ENCODE results near the gene ZER1.
"Not testable (repeated sequence)": the region's sequence is repeated elsewhere in the genome, so short reads cannot be mapped to it uniquely, and the experiment has no call there.

Gene ZER1

GRCh38 chr9:128702949-128703615 is 68.6 kb downstream of the ZER1 start:
- CTCF ChIA-PET, result interaction anchor here (0.6 to 2.9 kb wide), 9 partner anchors 9 to 178 kb away, joined by 3 to 11 read pairs (median 3); partner anchors contain the start of genes KYAT1 and SET
- TF ChIP-seq, protein P1, sequence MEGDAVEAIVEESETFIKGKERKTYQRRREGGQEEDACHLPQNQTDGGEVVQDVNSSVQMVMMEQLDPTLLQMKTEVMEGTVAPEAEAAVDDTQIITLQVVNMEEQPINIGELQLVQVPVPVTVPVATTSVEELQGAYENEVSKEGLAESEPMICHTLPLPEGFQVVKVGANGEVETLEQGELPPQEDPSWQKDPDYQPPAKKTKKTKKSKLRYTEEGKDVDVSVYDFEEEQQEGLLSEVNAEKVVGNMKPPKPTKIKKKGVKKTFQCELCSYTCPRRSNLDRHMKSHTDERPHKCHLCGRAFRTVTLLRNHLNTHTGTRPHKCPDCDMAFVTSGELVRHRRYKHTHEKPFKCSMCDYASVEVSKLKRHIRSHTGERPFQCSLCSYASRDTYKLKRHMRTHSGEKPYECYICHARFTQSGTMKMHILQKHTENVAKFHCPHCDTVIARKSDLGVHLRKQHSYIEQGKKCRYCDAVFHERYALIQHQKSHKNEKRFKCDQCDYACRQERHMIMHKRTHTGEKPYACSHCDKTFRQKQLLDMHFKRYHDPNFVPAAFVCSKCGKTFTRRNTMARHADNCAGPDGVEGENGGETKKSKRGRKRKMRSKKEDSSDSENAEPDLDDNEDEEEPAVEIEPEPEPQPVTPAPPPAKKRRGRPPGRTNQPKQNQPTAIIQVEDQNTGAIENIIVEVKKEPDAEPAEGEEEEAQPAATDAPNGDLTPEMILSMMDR (IDR thresholded peaks at IDR 0.05; ENCODE audit: insufficient read depth, low read length, missing control alignments), result no peak

DNA sequence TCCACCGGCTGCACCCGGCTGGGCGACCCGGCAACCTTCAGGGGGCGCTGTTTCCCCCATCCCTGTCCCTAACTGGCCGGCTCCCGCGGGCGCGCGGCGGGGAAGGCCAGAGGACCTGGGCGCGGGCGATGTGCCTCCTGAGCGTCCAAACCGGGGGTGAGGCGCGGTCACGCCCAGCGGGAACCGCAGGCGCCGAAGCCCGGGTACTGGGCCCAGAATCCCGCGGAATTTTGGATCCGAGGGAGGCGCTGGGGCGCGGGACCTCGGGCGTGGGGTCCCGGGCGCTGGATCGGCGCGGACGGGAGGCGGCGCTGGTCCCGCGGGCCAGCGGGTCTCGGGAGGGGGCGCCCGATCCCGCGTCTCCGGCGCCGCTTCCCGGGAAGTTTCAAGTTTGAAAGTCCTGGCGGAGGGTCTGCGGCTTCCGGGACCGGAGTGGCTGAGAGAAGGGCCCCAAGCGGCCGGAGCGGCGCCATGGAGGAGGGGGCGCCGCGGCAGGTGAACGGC is 69.2 kb downstream of the ZER1 start, which contains the start of gene PKN3:
PKN3 (plus strand) TSS at position 59 of the 504 bp plus-strand sequence; CDS start at position 472, 413 bp downstream.
- CTCF ChIA-PET, result interaction anchor here (0.6 to 3.6 kb wide), 21 partner anchors 8 to 340 kb away, joined by 3 to 68 read pairs (median 5); partner anchors contain the start of genes ENDOG and SET

More at GRCh38 chr9:128702949-128703615, 68.6 kb downstream of the ZER1 start:
- no peak for DNase-seq (ENCODE audit: low read depth, low spot score)
- POLR2A ChIA-PET, result no interaction called here
- peak overlapping the region; percentile 70 for H3K4me3 ChIP-seq (ENCODE audit: low read depth, low read length)

DNA sequence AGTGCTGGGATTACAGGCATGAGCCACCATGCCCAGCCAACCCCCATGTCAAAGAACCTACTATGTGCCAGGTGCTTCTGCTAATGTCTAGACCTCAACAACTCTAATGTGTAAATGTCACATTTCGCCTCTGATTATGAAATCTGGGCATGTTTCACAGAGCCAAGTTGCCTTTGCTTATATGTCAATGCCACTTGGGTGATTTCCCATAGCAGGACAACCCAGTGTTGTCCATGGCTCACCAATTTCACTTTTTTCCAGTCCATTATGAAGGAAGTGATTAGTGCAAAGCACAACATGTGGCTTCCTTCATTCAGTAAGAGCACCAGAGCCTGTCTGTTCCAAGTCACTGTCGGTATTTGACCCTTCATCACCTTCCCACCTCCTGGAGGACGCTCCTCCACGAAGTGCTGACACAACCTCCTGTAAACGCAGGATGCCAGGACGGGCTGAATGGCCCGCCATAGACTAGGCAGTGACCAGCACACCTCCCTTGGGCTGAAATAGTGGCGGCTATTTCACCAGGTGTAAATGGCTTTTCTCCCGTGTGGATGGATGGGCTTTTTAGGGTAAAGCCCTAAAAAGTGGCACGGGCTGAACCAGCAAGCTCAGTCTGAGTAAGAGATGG is 70.4 kb downstream of the ZER1 start:
- TF ChIP-seq, protein P1 (IDR thresholded peaks at IDR 0.05; ENCODE audit: insufficient read depth, low read length, missing control alignments), result no peak
- no peak for DNase-seq (ENCODE audit: low read depth, low spot score)
- H3K4me3 ChIP-seq (ENCODE audit: low read depth, low read length), result no peak overlapping the region
- POLR2A ChIA-PET, result no interaction called here
- CTCF ChIA-PET, result interaction anchor here (0.8 to 3.6 kb wide), 15 partner anchors 9 to 150 kb away, joined by 3 to 68 read pairs (median 5); partner anchors contain the start of genes ENDOG, SET and ZDHHC12

More for the DNA sequence above, 69.2 kb downstream of the ZER1 start, which contains the start of gene PKN3:
- DNase-seq (ENCODE audit: low read depth, low spot score), result no peak
- TF ChIP-seq, protein P1 (IDR thresholded peaks at IDR 0.05; ENCODE audit: insufficient read depth, low read length, missing control alignments), result peak; percentile 96
- H3K4me3 ChIP-seq (ENCODE audit: low read depth, low read length), result peak within 1 kb of the TSS; percentile 70
- POLR2A ChIA-PET, result interaction anchor here (0.5 kb wide), 1 partner anchor 23 kb away, joined by 4 read pairs; no protein-coding TSS in a partner anchor

- CTCF ChIA-PET, result interaction anchor here (1.2 to 3.6 kb wide), 2 partner anchors 8 to 16 kb away, joined by 5 to 68 read pairs; partner anchors contain the start of gene SET
- DNase-seq (ENCODE audit: low read depth, low spot score); H3K4me3 ChIP-seq (ENCODE audit: low read depth, low read length): not testable (repeated sequence)
- POLR2A ChIA-PET, result interaction anchor here (0.9 to 1.0 kb wide), 2 partner anchors 11 to 64 kb away, joined by 3 to 4 read pairs; no protein-coding TSS in a partner anchor
These were observed 72.5 kb downstream of the ZER1 start for GRCh38 chr9:128699096-128699795.

GRCh38 chr9:128696923-128697707 is 74.6 kb downstream of the ZER1 start:
- no peak for DNase-seq (ENCODE audit: low read depth, low spot score)
- POLR2A ChIA-PET, result interaction anchor here (0.6 to 1.1 kb wide), 3 partner anchors 8 to 258 kb away, joined by 3 read pairs; partner anchors contain the start of genes ENDOG and SET
- CTCF ChIA-PET, result interaction anchor here (0.7 to 2.4 kb wide), 3 partner anchors 10 to 121 kb away, joined by 4 to 8 read pairs (median 4); partner anchors contain the start of gene ENDOG
- TF ChIP-seq, protein P1 (IDR thresholded peaks at IDR 0.05; ENCODE audit: insufficient read depth, low read length, missing control alignments), result no peak
- no peak overlapping the region for H3K4me3 ChIP-seq (ENCODE audit: low read depth, low read length)

Data from AG04449 (cell line).